ENCODE data around the gene OR56A1.

The OR56A1 gene

DNA sequence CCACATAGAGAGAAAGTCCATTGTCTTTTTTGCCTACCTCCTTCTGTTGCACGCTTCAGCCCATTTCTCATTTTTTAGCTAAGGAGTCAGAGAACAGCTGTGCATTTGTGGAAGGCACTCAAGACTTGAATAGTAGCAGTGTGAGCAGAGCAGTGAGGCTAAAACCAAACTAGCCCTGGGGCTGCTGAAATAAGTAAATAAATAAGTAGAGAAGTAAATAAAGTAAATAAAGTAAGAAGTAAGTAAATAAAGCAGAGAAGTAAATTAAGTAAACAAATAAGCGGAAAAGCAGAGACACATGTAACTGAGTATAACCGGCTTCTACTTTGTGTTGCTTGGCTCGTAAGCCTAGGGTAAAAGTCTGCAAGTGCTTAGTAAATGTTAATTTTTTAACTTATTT is 41.4 kb downstream of the OR56A1 start:
- DNase-seq (ENCODE audit: low read depth in 2 of 2): no peak

DNA sequence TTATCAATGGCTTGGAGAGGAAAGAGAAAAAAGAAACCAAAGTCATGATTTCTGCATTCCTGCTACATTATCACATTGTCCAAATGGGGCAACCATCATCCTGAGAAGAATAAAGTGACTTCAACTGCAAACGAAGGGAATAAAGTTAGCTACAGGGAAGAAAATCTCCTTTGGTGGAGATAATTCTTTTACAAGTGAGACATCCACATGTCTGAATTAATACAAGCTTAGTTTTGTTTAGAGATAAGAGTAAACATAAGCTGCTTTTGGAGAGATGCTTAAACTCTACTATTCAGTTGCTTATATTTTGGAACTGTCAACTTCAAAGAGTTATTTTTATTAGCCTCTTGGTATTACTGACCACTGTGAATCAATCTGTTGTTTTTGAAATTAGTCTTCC is 43.7 kb downstream of the OR56A1 start, which contains the start of gene OR52L1:
OR52L1 (minus strand) TSS at position 101 of the 400 bp plus-strand sequence; CDS start at position 46, 55 bp downstream.
- DNase-seq (ENCODE audit: low read depth in 2 of 2): no peak

DNA sequence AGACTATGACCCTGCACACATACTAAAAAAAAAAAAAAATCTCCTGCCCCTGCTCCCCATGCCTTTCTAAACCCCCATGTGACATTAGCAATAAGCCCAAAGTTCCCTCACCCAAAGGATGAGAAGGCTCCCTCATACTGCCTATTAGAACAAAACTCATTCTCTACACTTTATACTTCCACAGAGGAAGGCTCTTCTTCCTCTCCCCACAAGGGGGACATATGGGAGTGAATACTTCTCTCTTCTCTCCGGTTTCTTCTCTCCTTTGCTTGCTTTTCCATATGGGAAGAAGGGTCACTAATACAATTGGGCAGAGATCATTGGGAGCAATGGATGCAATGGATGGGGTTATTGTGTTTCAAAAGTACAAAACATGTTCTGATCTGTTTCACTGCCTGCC is 47.1 kb downstream of the OR56A1 start:
- DNase-seq (ENCODE audit: low read depth in 2 of 2): no peak

GRCh38 chr11:5973530-5973929 is 57.0 kb downstream of the OR56A1 start:
- no peak for DNase-seq (ENCODE audit: low read depth in 2 of 2)
